Type B pancreatic cell (in vitro differentiated cells): ENCODE measurements around the gene LOXL4. TPM values are rescaled to one million over a fixed set of nuclear protein-coding genes. Genes with fewer than 3 reads are reported as not detected.

Experiments used
- DNase-seq: peaks from one replicate; pipeline ENCODE4 v3.0.0; 2021; ENCODE audit warnings: mixed read lengths; ENCODE audit not compliant: unreplicated experiment; ENCODE audit errors: extremely low spot score
- H3K27ac Mint-ChIP-seq: 2 replicates; pipeline ENCODE4 v1.8.0; 2021; ENCODE audit warnings: mild to moderate bottlenecking, mixed read lengths
- H3K27me3 Mint-ChIP-seq: 2 replicates; pipeline ENCODE4 v1.8.0; 2021; ENCODE audit warnings: mixed read lengths
- H3K36me3 Mint-ChIP-seq: 2 replicates; pipeline ENCODE4 v1.8.0; 2021; ENCODE audit warnings: mixed read lengths
- H3K4me1 Mint-ChIP-seq: one replicate; pipeline ENCODE4 v1.8.0; 2021; ENCODE audit warnings: mixed read lengths; ENCODE audit not compliant: unreplicated experiment
- H3K4me3 Mint-ChIP-seq: 2 replicates; pipeline ENCODE4 v1.8.0; 2021; ENCODE audit warnings: mild to moderate bottlenecking, mixed read lengths
- H3K9me3 Mint-ChIP-seq: 2 replicates; pipeline ENCODE4 v1.8.0; 2021; ENCODE audit warnings: mixed read lengths
- CTCF ChIP-seq: fragments of 200-600 bp; sonication (generic); conservative IDR thresholded peaks from 2 replicates; pipeline ENCODE4 v1.5.0; 2021; ENCODE audit warnings: antibody characterized with exemption, mild to moderate bottlenecking
- total RNA-seq: library from RNA; stranded (reverse); gene quantifications from 2 replicates; pipeline ENCODE4 v1.2.1, GENCODE V29; 2021; ENCODE audit warnings: low replicate concordance

LOXL4 gene
- total RNA-seq, 1 donor from 2014 or later, result 59.4 TPM

GRCh38 chr10:98251399-98251798, 16.6 kb downstream of the LOXL4 start:
- peak overlapping the region; percentile 55 for H3K27ac Mint-ChIP-seq
- peaks cover 21% of the 10 kb centered on the region for H3K36me3 Mint-ChIP-seq
- no peaks in the 10 kb centered on the region for H3K9me3 Mint-ChIP-seq
- DNase-seq, result peak; percentile 40
- H3K4me3 Mint-ChIP-seq, result no peak overlapping the region
- no peaks in the 10 kb centered on the region for H3K27me3 Mint-ChIP-seq
- TF ChIP-seq CTCF, result no peak
- H3K4me1 Mint-ChIP-seq, result peaks cover 37% of the 10 kb centered on the region

- H3K36me3 Mint-ChIP-seq, result peaks cover 18% of the 10 kb centered on the region
- no peak for TF ChIP-seq CTCF
- no peak overlapping the region for H3K27ac Mint-ChIP-seq
These were observed 18.9 kb downstream of the LOXL4 start for GRCh38 chr10:98249134-98249533.

GRCh38 chr10:98248018-98248417, 20.0 kb downstream of the LOXL4 start:
- no peaks in the 10 kb centered on the region for H3K27me3 Mint-ChIP-seq
- no peak overlapping the region for H3K27ac Mint-ChIP-seq
- no peak overlapping the region for H3K4me3 Mint-ChIP-seq
- no peak for DNase-seq
- no peaks in the 10 kb centered on the region for H3K9me3 Mint-ChIP-seq
- peaks cover 20% of the 10 kb centered on the region for H3K36me3 Mint-ChIP-seq
- no peak for TF ChIP-seq CTCF
- peaks cover 33% of the 10 kb centered on the region for H3K4me1 Mint-ChIP-seq

More at GRCh38 chr10:98249134-98249533, 18.9 kb downstream of the LOXL4 start:
- no peaks in the 10 kb centered on the region for H3K27me3 Mint-ChIP-seq
- no peak for DNase-seq
- peaks cover 34% of the 10 kb centered on the region for H3K4me1 Mint-ChIP-seq
- no peaks in the 10 kb centered on the region for H3K9me3 Mint-ChIP-seq
- no peak overlapping the region for H3K4me3 Mint-ChIP-seq

- Mint-ChIP-seq H3K36me3 (peaks cover 20% of the 10 kb centered on the region), H3K4me3 (no peak overlapping the region), H3K9me3 (no peaks in the 10 kb centered on the region), H3K27ac (peak overlapping the region; percentile 46), H3K27me3 (no peaks in the 10 kb centered on the region), H3K4me1 (peaks cover 37% of the 10 kb centered on the region)
- DNase-seq, result peak; percentile 65
- no peak for TF ChIP-seq CTCF
These were observed 20.8 kb downstream of the LOXL4 start for GRCh38 chr10:98246911-98247805.

- Mint-ChIP-seq H3K36me3 (peaks cover 10% of the 10 kb centered on the region), H3K4me3 (no peak overlapping the region), H3K4me1 (peaks cover 20% of the 10 kb centered on the region), H3K27ac (no peak overlapping the region), H3K9me3 (no peaks in the 10 kb centered on the region), H3K27me3 (no peaks in the 10 kb centered on the region)
- no peak for DNase-seq
- no peak for TF ChIP-seq CTCF
These were observed 23.4 kb downstream of the LOXL4 start for GRCh38 chr10:98244586-98244985.
